ENCODE results near the gene PLIN4. TPM values are rescaled to one million over a fixed set of nuclear protein-coding genes. Genes with fewer than 3 reads are reported as not detected.
"Not testable (repeated sequence)": the region's sequence is repeated elsewhere in the genome, so short reads cannot be mapped to it uniquely, and the experiment has no call there.

The PLIN4 gene
- polyA plus RNA-seq, 3 donors = 73.6 to 954 (median 135) TPM

- 64 to 69% (median 67%) methylated on average over 14 of the region's 14 CpGs for WGBS, 3 donors
- no peak overlapping the region for H3K27ac ChIP-seq (ENCODE audit: low read depth, low read length)
Measured at GRCh38 chr19:4548238-4548584, 29.9 kb upstream of the PLIN4 start.

GRCh38 chr19:4547303-4548237, 29.3 kb upstream of the PLIN4 start:
- no peak overlapping the region for H3K27ac ChIP-seq (ENCODE audit: low read depth, low read length)
- 56 to 68% (median 60%) methylated on average over 30 to 32 of the region's 32 CpGs for WGBS, 3 donors

- no peak overlapping the region for H3K27ac ChIP-seq (ENCODE audit: low read depth, low read length)
- 77 to 94% (median 81%) methylated on average over 62 to 87 of the region's 87 CpGs for WGBS, 3 donors
Measured at GRCh38 chr19:4543842-4544647, 25.8 kb upstream of the PLIN4 start.

GRCh38 chr19:4542896-4543841, 24.9 kb upstream of the PLIN4 start:
- no peak overlapping the region for H3K27ac ChIP-seq (ENCODE audit: low read depth, low read length)
- 52 to 84% (median 59%) methylated on average over 56 to 77 of the region's 77 CpGs for WGBS, 3 donors

- 63 to 95% (median 65%) methylated on average over 12 of the region's 12 CpGs for WGBS, 3 donors
- H3K27ac ChIP-seq (ENCODE audit: low read depth, low read length) = not testable (repeated sequence)
Measured at GRCh38 chr19:4541806-4542145, 23.5 kb upstream of the PLIN4 start.

- 48 to 79% (median 55%) methylated on average over 12 of the region's 12 CpGs for WGBS, 3 donors
- H3K27ac ChIP-seq (ENCODE audit: low read depth, low read length) = no peak overlapping the region
Measured at GRCh38 chr19:4541114-4541805, 23.0 kb upstream of the PLIN4 start.

GRCh38 chr19:4539693-4540581, 21.7 kb upstream of the PLIN4 start, which contains the start of gene LRG1:
LRG1 (minus strand) TSS chr19:4540036; CDS start chr19:4540013, 23 bp downstream.
- 31 to 42% (median 39%) methylated on average over 14 of the region's 14 CpGs for WGBS, 3 donors
- peak within 1 kb of the TSS; percentile 26 for H3K27ac ChIP-seq (ENCODE audit: low read depth, low read length)

GRCh38 chr19:4539169-4539692, 20.9 kb upstream of the PLIN4 start:
- WGBS, 3 donors = 71 to 81% (median 78%) methylated on average over 3 of the region's 3 CpGs
- no peak overlapping the region for H3K27ac ChIP-seq (ENCODE audit: low read depth, low read length)

GRCh38 chr19:4538601-4538954, 20.3 kb upstream of the PLIN4 start:
- WGBS, 3 donors = 72 to 94% (median 89%) methylated on average over 13 of the region's 13 CpGs

GRCh38 chr19:4537953-4538600, 19.8 kb upstream of the PLIN4 start:
- WGBS, 3 donors = 76 to 80% (median 77%) methylated on average over 27 of the region's 27 CpGs
- no peak overlapping the region for H3K27ac ChIP-seq (ENCODE audit: low read depth, low read length)

More at GRCh38 chr19:4538601-4538954, 20.3 kb upstream of the PLIN4 start:
- no peak overlapping the region for H3K27ac ChIP-seq (ENCODE audit: low read depth, low read length)

- H3K27ac ChIP-seq (ENCODE audit: low read depth, low read length) = no peak overlapping the region
- 32 to 62% (median 52%) methylated on average over 5 of the region's 5 CpGs for WGBS, 3 donors
Measured at GRCh38 chr19:4536798-4537197, 18.5 kb upstream of the PLIN4 start.

GRCh38 chr19:4534836-4535658, 16.8 kb upstream of the PLIN4 start, which contains the start of gene PLIN5:
PLIN5 (minus strand) TSS chr19:4535224; CDS start chr19:4534074, 1,150 bp downstream.
- 4 to 14% (median 14%) methylated on average over 49 of the region's 49 CpGs for WGBS, 3 donors
- H3K27ac ChIP-seq (ENCODE audit: low read depth, low read length) = no peak within 1 kb of the TSS

GRCh38 chr19:4533835-4534424, 15.6 kb upstream of the PLIN4 start:
- H3K27ac ChIP-seq (ENCODE audit: low read depth, low read length) = no peak overlapping the region
- 81 to 84% (median 83%) methylated on average over 9 of the region's 9 CpGs for WGBS, 3 donors

GRCh38 chr19:4533334-4533733, 15.0 kb upstream of the PLIN4 start:
- no peak overlapping the region for H3K27ac ChIP-seq (ENCODE audit: low read depth, low read length)

GRCh38 chr19:4531562-4532165, 13.4 kb upstream of the PLIN4 start:
- no peak overlapping the region for H3K27ac ChIP-seq (ENCODE audit: low read depth, low read length)
- WGBS, 3 donors = 40 to 47% (median 46%) methylated on average over 22 to 28 of the region's 28 CpGs

More at GRCh38 chr19:4533334-4533733, 15.0 kb upstream of the PLIN4 start:
- 79 to 87% (median 82%) methylated on average over 9 of the region's 9 CpGs for WGBS, 3 donors

Measured in adipose tissue (tissue), 3 donors.